ENCODE data around the gene MYLK2.

MYLK2 gene

GRCh38 chr20:31835977-31836852 is 17.1 kb downstream of the MYLK2 start:
- peak; percentile 97 for DNase-seq (ENCODE audit: low spot score)
- TF ChIP-seq CTCF (conservative IDR thresholded peaks at IDR 0.05; ENCODE audit: low read depth) = no peak
- peak overlapping the region; percentile 44 for H3K27ac ChIP-seq
- POLR2A ChIA-PET (ENCODE audit: low non-redundant PET) = interaction anchor here (1.1 kb wide), 1 partner anchor 174 kb away, joined by 3 read pairs; no protein-coding TSS in a partner anchor
- CTCF ChIA-PET = interaction anchor here (0.5 to 5.7 kb wide), 6 partner anchors 11 to 816 kb away, joined by 3 to 51 read pairs (median 16); no protein-coding TSS in a partner anchor

GRCh38 chr20:31836853-31837608 is 17.9 kb downstream of the MYLK2 start:
- POLR2A ChIA-PET (ENCODE audit: low non-redundant PET) = interaction anchor here (1.1 kb wide), 1 partner anchor 175 kb away, joined by 3 read pairs; no protein-coding TSS in a partner anchor
- no peak overlapping the region for H3K27ac ChIP-seq

DNA sequence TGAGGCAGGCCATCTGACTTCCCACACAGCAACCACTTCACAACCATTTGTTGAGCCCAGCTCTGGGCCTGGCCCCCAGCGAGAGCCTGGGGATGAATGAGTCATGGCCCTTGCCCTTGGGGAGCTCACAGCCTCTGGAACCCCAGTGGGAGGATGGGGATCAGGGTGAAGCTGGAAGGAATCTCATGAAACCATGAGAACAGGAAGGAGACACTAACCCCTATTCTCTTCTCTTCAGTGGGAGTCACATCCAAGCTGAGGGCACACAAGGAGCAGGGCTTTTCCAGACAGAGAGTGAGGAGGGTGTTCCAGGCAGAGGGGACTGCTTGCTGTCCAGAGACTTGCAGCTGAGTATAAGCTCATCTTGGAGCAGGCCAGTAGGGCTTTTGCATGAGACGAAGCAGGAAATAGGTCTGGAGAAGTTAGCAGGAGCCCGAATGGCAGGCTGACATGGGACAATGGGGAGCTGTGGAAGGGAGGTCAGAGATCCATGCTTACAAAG is 18.8 kb downstream of the MYLK2 start:
- DNase-seq (ENCODE audit: low spot score) = peak; percentile 31
- TF ChIP-seq CTCF (conservative IDR thresholded peaks at IDR 0.05; ENCODE audit: low read depth) = no peak
- POLR2A ChIA-PET (ENCODE audit: low non-redundant PET) = no interaction called here
- CTCF ChIA-PET = interaction anchor here (0.5 to 5.7 kb wide), 10 partner anchors 9 to 251 kb away, joined by 3 to 51 read pairs (median 6); partner anchors contain the start of gene PDRG1
- peak overlapping the region; percentile 4; the same call in 1 of the 2 replicates for H3K27ac ChIP-seq

More at GRCh38 chr20:31836853-31837608, 17.9 kb downstream of the MYLK2 start:
- no peak for TF ChIP-seq CTCF (conservative IDR thresholded peaks at IDR 0.05; ENCODE audit: low read depth)
- CTCF ChIA-PET = interaction anchor here (0.6 to 5.7 kb wide), 8 partner anchors 10 to 195 kb away, joined by 3 to 51 read pairs (median 10); partner anchors contain the start of gene PDRG1
- no peak for DNase-seq (ENCODE audit: low spot score)

- DNase-seq (ENCODE audit: low spot score) = no peak
- ChIA-PET POLR2A (ENCODE audit: low non-redundant PET) (no interaction called here), CTCF (interaction anchor here (0.6 to 5.7 kb wide), 7 partner anchors 8 to 250 kb away, joined by 3 to 51 read pairs (median 16); no protein-coding TSS in a partner anchor)
- no peak overlapping the region for H3K27ac ChIP-seq
- TF ChIP-seq CTCF (conservative IDR thresholded peaks at IDR 0.05; ENCODE audit: low read depth) = no peak
These were observed 19.6 kb downstream of the MYLK2 start for GRCh38 chr20:31838646-31839292.

DNA sequence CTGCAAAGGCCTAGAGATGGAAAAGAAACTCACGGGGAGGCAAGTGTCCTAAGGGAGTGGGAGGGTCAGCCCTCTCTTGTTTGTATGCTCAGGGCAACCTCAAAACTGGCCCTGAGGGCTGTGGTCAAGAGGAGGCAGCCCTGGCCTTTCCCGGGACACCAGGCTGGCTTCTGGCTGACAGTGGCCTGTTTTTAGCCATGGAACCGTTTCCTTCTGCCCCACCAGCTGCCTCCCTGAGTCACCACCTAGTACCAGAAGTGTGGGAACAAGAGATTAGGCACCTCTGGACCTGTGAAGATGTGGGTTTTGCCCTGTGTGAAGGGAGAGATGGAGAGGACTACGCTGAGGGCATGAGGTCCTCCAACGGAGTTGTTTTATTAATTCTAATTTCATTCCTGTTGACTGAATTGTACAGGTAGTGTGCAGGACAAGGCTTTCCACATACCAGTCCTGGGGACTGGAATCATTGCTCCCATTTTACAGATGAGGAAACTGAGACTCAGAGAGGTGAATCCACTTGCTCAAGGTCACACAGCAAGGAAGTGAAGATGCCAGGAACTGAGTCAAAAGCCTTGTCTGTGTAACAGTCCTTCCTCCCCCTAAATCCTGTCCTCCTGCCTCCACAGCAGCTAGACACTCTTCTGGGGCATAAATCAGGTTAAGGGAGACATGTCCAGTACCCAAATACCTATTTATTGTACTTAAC is 20.8 kb downstream of the MYLK2 start:
- no peak overlapping the region for H3K27ac ChIP-seq
- TF ChIP-seq CTCF (conservative IDR thresholded peaks at IDR 0.05; ENCODE audit: low read depth) = no peak
- ChIA-PET CTCF (interaction anchor here (0.6 to 3.8 kb wide), 3 partner anchors 9 to 17 kb away, joined by 3 to 16 read pairs (median 4); no protein-coding TSS in a partner anchor), POLR2A (ENCODE audit: low non-redundant PET) (no interaction called here)
- no peak for DNase-seq (ENCODE audit: low spot score)
